GM21737 (cell line): ENCODE results near the gene HMCN2.
"Not testable (repeated sequence)": the region's sequence is repeated elsewhere in the genome, so short reads cannot be mapped to it uniquely, and the experiment has no call there.

Experiments
- ATAC-seq: cut with Tn5 transposase; IDR thresholded peaks from one replicate; pipeline ENCODE4 v1.9.1; 2021; ENCODE audit warnings: mild to moderate bottlenecking, moderate library complexity; ENCODE audit not compliant: unreplicated experiment

HMCN2 gene

GRCh38 chr9:130430232-130430631 is 164.7 kb downstream of the HMCN2 start:
- no peak for ATAC-seq

GRCh38 chr9:130430734-130431535 is 165.4 kb downstream of the HMCN2 start:
- ATAC-seq = no peak

- ATAC-seq = no peak
These were observed 166.2 kb downstream of the HMCN2 start for GRCh38 chr9:130431536-130432303.

- no peak for ATAC-seq
These were observed 166.8 kb downstream of the HMCN2 start for GRCh38 chr9:130432362-130432761.

GRCh38 chr9:130432796-130433167 is 167.2 kb downstream of the HMCN2 start:
- ATAC-seq = no peak

GRCh38 chr9:130433168-130433946 is 167.8 kb downstream of the HMCN2 start:
- ATAC-seq = no peak

GRCh38 chr9:130433947-130434262 is 168.3 kb downstream of the HMCN2 start:
- ATAC-seq = no peak

- not testable (repeated sequence) for ATAC-seq
These were observed 169.1 kb downstream of the HMCN2 start for GRCh38 chr9:130434656-130435055.

GRCh38 chr9:130437011-130437789 is 171.6 kb downstream of the HMCN2 start:
- ATAC-seq = no peak

- ATAC-seq = no peak
These were observed 172.9 kb downstream of the HMCN2 start for GRCh38 chr9:130438382-130438981.

- no peak for ATAC-seq
These were observed 175.5 kb downstream of the HMCN2 start for GRCh38 chr9:130441031-130441430.

- no peak for ATAC-seq
These were observed 177.3 kb downstream of the HMCN2 start for GRCh38 chr9:130442746-130443455.

GRCh38 chr9:130443456-130443801 is 177.9 kb downstream of the HMCN2 start:
- no peak for ATAC-seq

GRCh38 chr9:130443840-130444492 is 178.4 kb downstream of the HMCN2 start:
- no peak for ATAC-seq

- no peak for ATAC-seq
These were observed 179.1 kb downstream of the HMCN2 start, which contains the start of gene ASS1 for GRCh38 chr9:130444565-130445221. Gene ASS1, plus strand, starts transcription at chr9:130444961. Its CDS starts 7,268 bp downstream, at chr9:130452229.

GRCh38 chr9:130445268-130445983 is 179.9 kb downstream of the HMCN2 start:
- no peak for ATAC-seq

- no peak for ATAC-seq
These were observed 180.7 kb downstream of the HMCN2 start for GRCh38 chr9:130446101-130446861.
